ENCODE results near the gene JPH3. TPM values are rescaled to one million over a fixed set of nuclear protein-coding genes. Genes with fewer than 3 reads are reported as not detected.

The JPH3 gene
- total and polyA plus RNA-seq, 2 experiments from 2014 or later = 1.8 to 4.8 TPM

DNA sequence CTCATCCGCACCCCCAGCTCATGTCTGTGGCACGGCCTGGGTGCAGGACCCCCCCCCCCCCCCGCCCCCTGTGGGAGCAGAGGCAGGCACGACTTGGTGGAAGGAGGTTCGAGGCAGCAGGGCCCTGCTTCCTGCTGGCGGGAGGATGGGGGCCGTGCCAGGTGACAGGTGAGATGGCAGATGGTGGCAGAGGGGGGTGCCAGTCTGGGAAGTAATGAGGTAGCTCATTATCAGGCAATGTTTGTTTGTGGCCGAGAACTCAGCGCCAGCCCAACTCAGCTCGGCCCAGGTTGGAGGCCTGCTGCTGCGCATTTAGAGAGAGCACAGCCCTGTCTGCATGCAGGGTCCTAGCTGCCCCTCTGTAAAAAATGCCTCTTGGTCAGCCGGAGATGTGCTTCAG lies 40.1 kb upstream of the JPH3 start:
- WGBS (ENCODE audit: low lambda C conversion rate, missing lambda C conversion rate) = 86% methylated on average over 12 of the region's 12 CpGs
- Histone ChIP-seq H3K4me2 (no peak overlapping the region), H3K4me1 (ENCODE audit: insufficient read depth) (peaks cover 2% of the 10 kb centered on the region), H3K79me2 (no peaks in the 10 kb centered on the region), H3K9me3 (ENCODE audit: low read depth) (no peaks in the 10 kb centered on the region), H4K20me1 (ENCODE audit: insufficient read depth, poor library complexity, severe bottlenecking) (no peaks in the 10 kb centered on the region), H3K36me3 (replicated peaks; ENCODE audit: insufficient read depth, low read depth) (no peaks in the 10 kb centered on the region), H3K4me3 (no peak overlapping the region), H3K27me3 (no peaks in the 10 kb centered on the region), H3K9me2 (replicated peaks; ENCODE audit: insufficient read depth) (no peaks in the 10 kb centered on the region), H2AFZ (no peak overlapping the region), H3K27ac (no peak overlapping the region)
- DNase-seq (ENCODE audit: low spot score) = no peak
- TF ChIP-seq, protein P1, sequence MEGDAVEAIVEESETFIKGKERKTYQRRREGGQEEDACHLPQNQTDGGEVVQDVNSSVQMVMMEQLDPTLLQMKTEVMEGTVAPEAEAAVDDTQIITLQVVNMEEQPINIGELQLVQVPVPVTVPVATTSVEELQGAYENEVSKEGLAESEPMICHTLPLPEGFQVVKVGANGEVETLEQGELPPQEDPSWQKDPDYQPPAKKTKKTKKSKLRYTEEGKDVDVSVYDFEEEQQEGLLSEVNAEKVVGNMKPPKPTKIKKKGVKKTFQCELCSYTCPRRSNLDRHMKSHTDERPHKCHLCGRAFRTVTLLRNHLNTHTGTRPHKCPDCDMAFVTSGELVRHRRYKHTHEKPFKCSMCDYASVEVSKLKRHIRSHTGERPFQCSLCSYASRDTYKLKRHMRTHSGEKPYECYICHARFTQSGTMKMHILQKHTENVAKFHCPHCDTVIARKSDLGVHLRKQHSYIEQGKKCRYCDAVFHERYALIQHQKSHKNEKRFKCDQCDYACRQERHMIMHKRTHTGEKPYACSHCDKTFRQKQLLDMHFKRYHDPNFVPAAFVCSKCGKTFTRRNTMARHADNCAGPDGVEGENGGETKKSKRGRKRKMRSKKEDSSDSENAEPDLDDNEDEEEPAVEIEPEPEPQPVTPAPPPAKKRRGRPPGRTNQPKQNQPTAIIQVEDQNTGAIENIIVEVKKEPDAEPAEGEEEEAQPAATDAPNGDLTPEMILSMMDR (IDR thresholded peaks at IDR 0.05; ENCODE audit: poor library complexity) = no peak
- TF ChIP-seq EZH2 (IDR thresholded peaks at IDR 0.05; ENCODE audit: borderline replicate concordance) (no peak), EZH2phosphoT487 (IDR thresholded peaks at IDR 0.05; ENCODE audit: low read depth, severe bottlenecking, unreplicated experiment) (no peak)

DNA sequence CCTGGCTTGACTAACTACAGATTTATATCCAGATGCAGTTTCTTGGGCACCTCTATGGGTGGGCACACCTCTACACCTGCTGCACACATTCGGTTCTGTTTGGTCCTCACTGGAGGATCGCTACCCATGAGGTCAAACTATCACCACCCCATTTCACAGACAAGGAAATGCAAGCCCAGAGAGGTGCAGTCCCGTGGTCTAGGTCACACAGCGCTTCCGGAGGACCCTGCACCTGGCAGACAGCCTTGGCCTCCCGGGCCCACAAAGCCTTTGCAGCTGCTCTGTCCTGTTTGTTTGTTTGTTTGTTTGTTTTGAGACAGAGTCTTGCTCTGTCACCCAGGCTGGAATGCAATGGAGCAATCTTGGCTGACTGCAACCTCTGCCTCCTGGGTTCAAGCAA lies 39.3 kb upstream of the JPH3 start:
- TF ChIP-seq EZH2phosphoT487 (IDR thresholded peaks at IDR 0.05; ENCODE audit: low read depth, severe bottlenecking, unreplicated experiment) = no peak
- no peak for TF ChIP-seq EZH2 (IDR thresholded peaks at IDR 0.05; ENCODE audit: borderline replicate concordance)
- TF ChIP-seq, protein P1 (IDR thresholded peaks at IDR 0.05; ENCODE audit: poor library complexity) = no peak
- Histone ChIP-seq H3K27ac (no peak overlapping the region), H3K4me1 (ENCODE audit: insufficient read depth) (no peaks in the 10 kb centered on the region), H2AFZ (no peak overlapping the region), H3K4me3 (no peak overlapping the region), H3K27me3 (no peaks in the 10 kb centered on the region), H4K20me1 (ENCODE audit: insufficient read depth, poor library complexity, severe bottlenecking) (no peaks in the 10 kb centered on the region), H3K9me2 (replicated peaks; ENCODE audit: insufficient read depth) (no peaks in the 10 kb centered on the region), H3K36me3 (replicated peaks; ENCODE audit: insufficient read depth, low read depth) (no peaks in the 10 kb centered on the region), H3K79me2 (no peaks in the 10 kb centered on the region), H3K4me2 (no peak overlapping the region), H3K9me3 (ENCODE audit: low read depth) (no peaks in the 10 kb centered on the region)
- no peak for DNase-seq (ENCODE audit: low spot score)
- WGBS (ENCODE audit: low lambda C conversion rate, missing lambda C conversion rate) = 97% methylated on average over 6 of the region's 6 CpGs

DNA sequence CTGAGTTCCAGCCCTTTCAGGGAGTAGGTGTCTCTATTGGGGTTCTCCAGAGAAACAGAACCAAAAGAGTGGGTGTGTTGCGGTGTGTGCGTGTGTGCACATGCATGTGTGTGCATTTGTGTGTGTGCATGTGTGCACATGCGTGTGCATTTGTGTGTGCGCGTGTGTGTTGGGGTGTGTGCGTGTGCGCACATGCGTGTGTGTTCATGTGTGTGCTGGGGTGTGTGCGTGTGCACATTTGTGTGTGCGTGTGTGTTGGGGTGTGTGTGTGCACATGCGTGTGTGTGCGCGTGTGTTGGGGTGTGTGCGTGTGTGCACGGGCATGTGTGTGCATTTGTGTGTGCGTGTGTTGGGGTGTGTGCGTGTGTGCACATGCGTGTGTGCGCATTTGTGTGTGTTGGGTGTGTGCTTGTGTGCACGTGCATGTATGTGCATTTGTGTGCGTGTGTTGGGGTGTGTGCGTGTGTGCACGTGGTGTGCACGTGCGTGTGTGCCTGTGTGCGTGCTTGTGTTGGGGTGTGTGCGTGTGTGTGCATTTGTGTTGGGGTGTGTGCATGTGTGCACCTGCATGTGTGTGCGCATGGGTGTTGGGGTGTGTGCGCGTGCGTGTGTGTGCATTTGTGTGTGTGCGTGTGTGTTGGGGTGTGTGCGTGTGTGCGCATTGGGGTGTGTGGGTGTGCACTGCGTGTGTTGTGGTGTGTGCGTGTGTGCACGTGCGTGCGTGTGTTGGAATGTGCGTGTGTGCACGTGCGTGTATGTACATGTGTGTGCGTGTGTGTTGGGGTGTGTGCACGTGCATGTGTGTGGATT lies 38.4 kb upstream of the JPH3 start:
- DNase-seq (ENCODE audit: low spot score) = no peak
- 88% methylated on average over 29 of the region's 44 CpGs for WGBS (ENCODE audit: low lambda C conversion rate, missing lambda C conversion rate)
- no peaks in the 10 kb centered on the region for H3K79me2 ChIP-seq
- H3K27me3 ChIP-seq = no peaks in the 10 kb centered on the region
- no peaks in the 10 kb centered on the region for H4K20me1 ChIP-seq (ENCODE audit: insufficient read depth, poor library complexity, severe bottlenecking)
- H3K36me3 ChIP-seq (replicated peaks; ENCODE audit: insufficient read depth, low read depth) = no peaks in the 10 kb centered on the region
- H3K4me3 ChIP-seq = no peak overlapping the region
- no peaks in the 10 kb centered on the region for H3K9me2 ChIP-seq (replicated peaks; ENCODE audit: insufficient read depth)
- no peak overlapping the region for H2AFZ ChIP-seq
- H3K4me2 ChIP-seq = no peak overlapping the region
- no peaks in the 10 kb centered on the region for H3K4me1 ChIP-seq (ENCODE audit: insufficient read depth)
- TF ChIP-seq EZH2 (IDR thresholded peaks at IDR 0.05; ENCODE audit: borderline replicate concordance) = no peak
- TF ChIP-seq, protein P1 (IDR thresholded peaks at IDR 0.05; ENCODE audit: poor library complexity) = no peak
- no peak for TF ChIP-seq EZH2phosphoT487 (IDR thresholded peaks at IDR 0.05; ENCODE audit: low read depth, severe bottlenecking, unreplicated experiment)
- no peaks in the 10 kb centered on the region for H3K9me3 ChIP-seq (ENCODE audit: low read depth)
- H3K27ac ChIP-seq = no peak overlapping the region
